ENCODE measurements around the gene ALKBH5. TPM values are rescaled to one million over a fixed set of nuclear protein-coding genes. Genes with fewer than 3 reads are reported as not detected.
A peak's percentile ranks its signal among the peaks of the same experiment; 100 is the strongest.

ALKBH5 gene
- total RNA-seq, 2 experiments from 2014 or later, result 111 to 126 TPM

DNA sequence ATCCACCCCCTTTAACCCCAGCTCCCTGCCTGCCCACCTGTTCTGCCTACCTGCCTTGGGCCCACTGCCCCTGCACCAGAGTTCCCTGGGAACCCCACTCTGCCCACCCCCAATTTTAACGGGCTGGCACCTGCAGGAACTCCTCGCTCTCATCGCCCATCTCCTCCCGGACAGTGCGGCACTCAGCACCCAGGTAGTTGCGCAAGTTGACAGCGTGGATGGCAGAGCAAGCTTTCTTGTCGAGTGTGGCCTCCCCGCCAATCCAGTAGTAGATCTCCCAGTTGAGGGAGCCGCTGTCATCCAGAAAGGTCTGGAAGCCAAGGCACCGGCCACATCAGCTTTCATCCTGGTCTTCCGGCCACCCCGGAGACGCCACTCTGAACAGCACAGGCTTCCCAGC is 67.1 kb downstream of the ALKBH5 start:
- H3K36me3 Mint-ChIP-seq, result peaks cover 34% of the 10 kb centered on the region
- no peaks in the 10 kb centered on the region for H3K27me3 Mint-ChIP-seq
- DNase-seq, result no peak
- ATAC-seq, result no peak
- H3K4me3 Mint-ChIP-seq, result no peak overlapping the region
- H3K27ac Mint-ChIP-seq, result no peak overlapping the region
- CTCF ChIA-PET, result no interaction called here
- no peaks in the 10 kb centered on the region for H3K9me3 Mint-ChIP-seq (ENCODE audit: low read depth)
- H3K4me1 Mint-ChIP-seq, result peaks cover 4% of the 10 kb centered on the region

DNA sequence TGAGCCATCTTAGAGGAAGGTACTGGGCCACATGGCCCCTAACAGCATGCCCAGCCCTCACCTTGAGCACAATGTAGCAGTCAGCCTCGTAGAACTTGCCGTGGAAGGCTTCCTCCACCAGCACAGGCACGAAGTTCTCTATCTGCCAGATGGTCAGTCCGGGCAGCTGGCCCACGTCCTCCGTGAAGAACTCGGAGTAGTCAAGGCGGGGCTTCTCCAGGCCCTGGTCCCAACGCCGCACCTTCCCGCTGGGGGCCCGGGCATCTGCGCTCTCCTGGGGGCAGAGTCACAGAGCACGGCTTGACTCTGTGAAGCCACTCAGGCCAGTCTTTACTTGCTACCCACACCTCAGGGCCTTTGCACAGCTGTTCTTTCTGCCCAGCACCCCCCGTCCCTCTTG is 67.6 kb downstream of the ALKBH5 start:
- Mint-ChIP-seq H3K4me1 (peaks cover 8% of the 10 kb centered on the region), H3K36me3 (peaks cover 35% of the 10 kb centered on the region), H3K27ac (no peak overlapping the region), H3K4me3 (no peak overlapping the region), H3K9me3 (ENCODE audit: low read depth) (no peaks in the 10 kb centered on the region), H3K27me3 (no peaks in the 10 kb centered on the region)
- DNase-seq (no peak), ATAC-seq (no peak)
- CTCF ChIA-PET, result no interaction called here

DNA sequence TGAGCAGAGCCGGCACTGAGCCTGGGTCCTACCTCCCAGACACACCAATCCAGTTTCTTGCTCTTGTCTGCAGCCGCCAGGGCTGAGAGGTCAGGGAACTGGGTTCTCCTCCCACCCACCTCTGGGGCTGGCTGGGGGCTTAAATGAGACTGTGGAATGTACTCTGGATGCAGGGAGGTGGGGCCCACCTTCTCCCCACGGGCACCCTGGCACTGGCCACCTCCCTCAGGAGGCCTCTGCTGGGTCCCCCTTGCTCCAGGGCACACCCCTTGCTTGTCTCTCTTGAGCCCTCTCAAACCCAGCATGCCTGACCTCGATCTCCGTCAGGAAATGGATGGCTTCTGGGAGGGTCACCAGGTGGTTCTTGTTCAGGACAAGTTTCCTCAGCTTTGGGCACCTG is 68.5 kb downstream of the ALKBH5 start:
- ATAC-seq, result no peak
- Mint-ChIP-seq H3K4me1 (peaks cover 16% of the 10 kb centered on the region), H3K27me3 (no peaks in the 10 kb centered on the region), H3K9me3 (ENCODE audit: low read depth) (no peaks in the 10 kb centered on the region), H3K27ac (no peak overlapping the region), H3K4me3 (no peak overlapping the region), H3K36me3 (peaks cover 34% of the 10 kb centered on the region)
- no peak for DNase-seq
- CTCF ChIA-PET, result no interaction called here

DNA sequence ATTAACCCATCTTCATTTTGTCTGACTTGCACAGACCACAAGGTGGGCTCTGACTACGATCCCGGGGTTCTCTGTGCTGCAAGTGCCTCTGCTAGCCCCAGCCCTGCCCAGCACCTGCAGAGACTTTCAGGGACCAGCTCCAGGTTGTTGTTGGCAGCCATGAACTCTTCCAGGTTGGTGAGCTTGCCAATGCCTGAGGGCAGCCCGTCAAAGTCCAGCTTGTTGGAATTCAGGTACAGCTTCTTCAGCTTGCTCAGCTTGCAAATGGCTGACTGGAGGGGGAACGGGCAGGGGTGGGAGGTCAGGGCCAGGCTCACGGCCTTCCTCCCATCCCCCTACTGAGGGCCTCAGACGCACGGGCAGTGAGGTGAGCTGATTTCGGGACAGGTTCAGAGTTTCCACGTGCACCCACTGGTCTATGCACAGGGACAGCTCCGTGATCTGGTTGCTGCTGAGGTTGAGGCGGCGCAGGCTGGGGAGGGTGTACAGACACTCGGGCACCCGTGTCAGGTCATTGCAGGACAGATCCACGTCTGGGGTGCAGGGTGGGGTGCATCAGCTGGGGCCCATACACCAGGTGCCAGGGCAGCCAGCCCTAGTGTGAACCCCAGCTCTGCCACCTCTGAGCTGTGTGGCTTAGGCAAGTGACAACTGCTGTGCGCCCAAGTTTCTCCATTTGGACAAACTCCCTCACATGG is 69.7 kb downstream of the ALKBH5 start:
- Mint-ChIP-seq H3K27ac (no peak overlapping the region), H3K27me3 (no peaks in the 10 kb centered on the region), H3K4me1 (peaks cover 22% of the 10 kb centered on the region), H3K4me3 (no peak overlapping the region), H3K36me3 (peaks cover 29% of the 10 kb centered on the region), H3K9me3 (ENCODE audit: low read depth) (no peaks in the 10 kb centered on the region)
- ATAC-seq (no peak), DNase-seq (no peak)
- CTCF ChIA-PET, result no interaction called here

DNA sequence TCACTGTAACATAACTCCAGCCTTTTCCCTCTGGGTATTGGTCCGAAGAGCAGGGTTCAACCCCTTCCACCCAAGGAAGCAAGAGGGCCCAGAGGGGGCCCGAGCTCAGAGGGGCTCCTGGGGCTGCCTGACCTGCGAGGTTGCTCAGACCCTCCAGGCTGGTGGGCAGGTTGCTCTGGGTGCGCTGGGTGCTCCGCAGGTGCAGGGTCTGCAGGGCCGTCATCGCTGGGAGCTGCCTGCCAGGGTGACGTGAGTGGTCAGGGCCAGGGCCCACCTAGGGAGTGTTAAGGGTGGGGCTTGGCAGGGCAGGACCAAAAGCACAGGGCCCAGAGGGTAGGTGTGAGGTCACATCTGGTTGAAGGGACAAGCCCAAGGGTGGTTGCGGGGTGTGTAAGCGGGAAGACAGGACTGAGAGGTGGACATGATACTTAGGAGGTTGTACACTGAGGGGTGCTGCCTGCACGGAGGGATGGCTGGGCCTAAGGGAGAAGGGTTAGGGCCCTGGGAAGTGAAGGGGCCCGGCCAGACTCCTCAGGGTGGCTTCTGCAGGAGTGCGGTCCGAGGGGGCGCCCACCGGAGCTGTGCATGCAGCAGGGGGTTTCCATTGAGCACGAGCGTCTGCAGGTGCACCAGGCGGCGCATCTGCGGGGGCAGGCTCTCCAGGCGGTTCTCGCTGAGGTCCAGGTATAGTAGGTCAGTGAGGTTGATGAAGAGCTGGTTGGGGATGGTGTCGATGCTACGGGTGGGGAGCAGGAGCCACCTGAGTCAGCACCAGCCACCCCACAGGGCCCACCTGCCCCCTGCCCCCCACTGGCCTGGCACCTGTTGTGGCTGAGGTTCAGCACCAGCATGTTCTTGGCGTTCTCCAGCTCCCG is 70.6 kb downstream of the ALKBH5 start:
- H3K9me3 Mint-ChIP-seq (ENCODE audit: low read depth), result no peaks in the 10 kb centered on the region
- no peak overlapping the region for H3K27ac Mint-ChIP-seq
- H3K4me3 Mint-ChIP-seq, result no peak overlapping the region
- CTCF ChIA-PET, result interaction anchor here (0.6 kb wide), 1 partner anchor 129 kb away, joined by 3 read pairs; no protein-coding TSS in a partner anchor
- H3K36me3 Mint-ChIP-seq, result peaks cover 29% of the 10 kb centered on the region
- H3K4me1 Mint-ChIP-seq, result peaks cover 26% of the 10 kb centered on the region
- DNase-seq (no peak), ATAC-seq (no peak)
- H3K27me3 Mint-ChIP-seq, result no peaks in the 10 kb centered on the region

DNA sequence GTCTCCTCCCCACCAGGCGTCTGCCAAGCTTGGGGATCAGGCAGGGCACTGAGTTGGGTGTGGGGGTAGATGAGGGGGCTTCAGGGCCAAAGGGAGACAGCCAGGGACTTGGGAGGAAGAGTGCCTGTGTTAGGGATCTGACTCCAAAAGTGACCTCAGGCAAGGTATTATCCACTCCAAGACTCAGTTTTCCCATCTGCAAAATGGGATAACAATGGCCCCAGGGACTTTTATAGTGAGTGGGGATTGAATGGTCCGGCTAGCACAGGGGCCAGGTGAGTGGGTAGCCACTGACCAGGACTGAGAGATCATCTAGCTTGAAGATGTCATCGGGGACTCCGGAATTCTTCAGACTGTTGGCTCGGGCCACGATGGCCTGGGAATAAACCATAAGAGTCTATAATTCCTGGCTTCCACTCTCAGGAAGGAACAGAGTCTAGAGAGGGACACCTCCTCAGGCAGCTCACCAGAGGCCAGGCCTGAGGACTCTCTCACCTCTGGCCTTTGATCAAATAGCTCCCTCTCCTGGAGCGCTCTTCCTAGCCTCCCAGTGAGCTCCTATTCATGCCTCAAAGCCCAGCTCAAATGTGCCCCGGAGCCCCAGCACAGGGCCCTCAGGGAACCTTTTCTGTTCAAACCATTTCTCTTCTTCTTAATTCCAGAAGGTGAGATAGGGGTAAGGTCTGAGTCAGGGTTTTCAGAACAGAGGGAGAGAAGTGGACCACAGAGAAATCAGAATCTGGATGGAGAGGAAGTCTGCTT is 71.4 kb downstream of the ALKBH5 start:
- H3K4me1 Mint-ChIP-seq, result peaks cover 32% of the 10 kb centered on the region
- no peak overlapping the region for H3K27ac Mint-ChIP-seq
- no peaks in the 10 kb centered on the region for H3K9me3 Mint-ChIP-seq (ENCODE audit: low read depth)
- peaks cover 29% of the 10 kb centered on the region for H3K36me3 Mint-ChIP-seq
- no peak for ATAC-seq
- H3K27me3 Mint-ChIP-seq, result no peaks in the 10 kb centered on the region
- no peak for DNase-seq
- CTCF ChIA-PET, result interaction anchor here (0.6 to 2.5 kb wide), 2 partner anchors 12 to 129 kb away, joined by 3 to 5 read pairs; no protein-coding TSS in a partner anchor
- no peak overlapping the region for H3K4me3 Mint-ChIP-seq

DNA sequence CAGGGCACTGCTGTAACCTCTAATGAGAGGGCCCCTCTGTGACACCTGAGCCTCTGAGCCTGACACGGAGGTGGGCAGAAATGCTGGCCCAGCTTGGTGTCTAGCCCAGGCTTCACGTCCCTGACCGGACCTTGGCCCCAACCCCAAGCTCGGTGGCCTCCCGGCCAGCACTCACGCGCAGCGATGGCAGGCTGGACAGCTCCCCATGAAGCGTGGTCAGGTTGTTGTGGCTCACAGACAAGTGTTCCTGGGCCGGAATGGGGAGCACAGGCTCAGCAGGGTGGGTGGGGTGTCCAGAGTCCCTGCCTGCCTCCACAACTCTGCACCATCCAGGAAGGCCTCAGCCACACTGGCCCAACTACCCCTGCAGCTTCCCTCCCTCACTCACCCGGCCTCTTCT is 72.7 kb downstream of the ALKBH5 start:
- ATAC-seq (no peak), DNase-seq (no peak)
- Mint-ChIP-seq H3K36me3 (peaks cover 28% of the 10 kb centered on the region), H3K9me3 (ENCODE audit: low read depth) (no peaks in the 10 kb centered on the region), H3K27me3 (no peaks in the 10 kb centered on the region), H3K4me3 (no peak overlapping the region), H3K27ac (peak overlapping the region; percentile 28), H3K4me1 (peaks cover 34% of the 10 kb centered on the region)
- CTCF ChIA-PET, result interaction anchor here (2.0 to 2.5 kb wide), 2 partner anchors 8 to 10 kb away, joined by 5 read pairs; no protein-coding TSS in a partner anchor

DNA sequence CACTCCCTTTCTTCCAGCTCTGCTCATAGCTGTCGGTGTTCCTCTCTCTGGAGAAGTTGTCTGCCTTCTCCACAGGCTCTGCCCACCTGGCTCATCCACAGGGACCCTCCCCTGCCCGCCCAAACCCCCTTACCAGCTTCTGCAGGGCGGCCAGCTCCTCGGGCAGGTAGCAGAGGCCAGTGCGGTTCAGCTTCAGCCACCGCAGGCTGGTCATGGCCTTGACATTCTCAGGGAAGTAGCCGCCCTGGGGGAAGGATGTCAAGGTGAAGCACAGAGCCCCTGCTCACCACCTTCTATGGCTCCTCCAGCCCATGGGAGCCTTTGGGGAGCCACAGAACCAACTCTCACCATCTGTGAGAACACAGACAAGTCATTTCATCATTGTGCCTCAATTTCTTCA is 73.1 kb downstream of the ALKBH5 start:
- peaks cover 24% of the 10 kb centered on the region for H3K36me3 Mint-ChIP-seq
- H3K4me1 Mint-ChIP-seq, result peaks cover 38% of the 10 kb centered on the region
- no peaks in the 10 kb centered on the region for H3K27me3 Mint-ChIP-seq
- ATAC-seq (no peak), DNase-seq (no peak)
- peak overlapping the region; percentile 98 for H3K4me3 Mint-ChIP-seq
- peak overlapping the region; percentile 52 for H3K27ac Mint-ChIP-seq
- no peaks in the 10 kb centered on the region for H3K9me3 Mint-ChIP-seq (ENCODE audit: low read depth)
- CTCF ChIA-PET, result interaction anchor here (2.0 to 2.5 kb wide), 2 partner anchors 8 to 10 kb away, joined by 5 read pairs; no protein-coding TSS in a partner anchor

DNA sequence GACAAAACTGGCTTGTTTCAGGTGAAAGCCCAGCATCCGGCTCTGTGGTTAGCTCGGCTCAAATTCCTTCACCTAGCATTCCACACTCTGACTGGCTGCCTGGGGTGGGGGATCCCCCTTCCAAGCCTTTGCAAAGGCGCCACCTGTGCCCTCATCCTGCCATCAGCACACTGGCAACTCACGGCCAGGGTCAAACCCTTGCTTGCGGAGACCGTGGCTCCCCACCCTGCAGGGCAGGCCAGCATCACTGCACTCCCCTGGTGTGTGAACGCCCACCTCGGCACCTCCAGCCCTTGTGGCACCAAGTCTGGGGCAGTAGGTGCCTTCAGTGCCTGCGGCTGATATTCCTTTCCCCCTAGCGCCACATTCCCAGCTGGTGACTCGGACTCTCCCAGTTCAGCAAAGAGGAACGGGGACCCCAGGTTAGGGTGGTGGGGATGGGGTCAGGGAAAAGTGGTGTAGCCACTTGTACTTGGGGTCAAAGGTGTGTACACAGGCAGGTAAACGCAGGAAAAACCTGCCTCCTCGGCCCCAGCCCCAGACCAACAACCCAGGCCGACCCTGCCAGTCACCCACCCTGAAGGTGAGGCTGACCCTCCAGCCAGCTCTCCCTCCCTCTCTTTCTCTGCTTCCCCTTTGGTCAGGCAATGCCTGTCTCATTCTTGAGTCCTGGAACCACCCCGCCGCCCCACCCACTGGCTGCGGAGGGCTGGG is 73.8 kb downstream of the ALKBH5 start:
- H3K9me3 Mint-ChIP-seq (ENCODE audit: low read depth), result no peaks in the 10 kb centered on the region
- no peaks in the 10 kb centered on the region for H3K27me3 Mint-ChIP-seq
- H3K27ac Mint-ChIP-seq, result peak overlapping the region; percentile 88
- DNase-seq, result no peak
- H3K36me3 Mint-ChIP-seq, result peaks cover 22% of the 10 kb centered on the region
- peaks cover 42% of the 10 kb centered on the region for H3K4me1 Mint-ChIP-seq
- ATAC-seq, result no peak
- peak overlapping the region; percentile 98 for H3K4me3 Mint-ChIP-seq
- CTCF ChIA-PET, result interaction anchor here (1.1 to 2.5 kb wide), 3 partner anchors 9 to 34 kb away, joined by 3 to 5 read pairs (median 5); no protein-coding TSS in a partner anchor

DNA sequence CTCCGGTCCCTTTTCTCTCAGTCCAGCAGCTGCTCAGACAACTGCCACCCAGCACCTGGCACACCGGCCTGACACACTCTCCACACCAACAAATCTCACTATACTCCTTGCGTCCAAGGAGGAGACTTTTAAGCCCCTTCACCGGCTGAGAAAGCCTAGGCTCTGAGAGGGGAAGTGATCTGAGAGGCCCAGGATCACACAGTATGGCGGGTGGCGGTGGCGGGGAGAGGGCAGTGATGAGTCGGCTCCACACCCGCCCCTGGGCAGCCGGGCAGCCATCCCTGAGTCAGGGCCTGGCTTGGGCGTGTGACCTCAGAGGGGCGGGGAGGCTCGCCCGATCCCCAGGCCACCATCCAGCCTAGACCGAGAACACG is 74.3 kb downstream of the ALKBH5 start:
- Mint-ChIP-seq H3K9me3 (ENCODE audit: low read depth) (no peaks in the 10 kb centered on the region), H3K36me3 (peaks cover 17% of the 10 kb centered on the region), H3K27ac (peak overlapping the region; percentile 88), H3K27me3 (no peaks in the 10 kb centered on the region), H3K4me3 (peak overlapping the region; percentile 98), H3K4me1 (peaks cover 42% of the 10 kb centered on the region)
- ATAC-seq, result peak; percentile 24
- DNase-seq, result peak; percentile 71
- CTCF ChIA-PET, result interaction anchor here (1.1 to 2.0 kb wide), 2 partner anchors 9 to 35 kb away, joined by 3 to 5 read pairs; no protein-coding TSS in a partner anchor

DNA sequence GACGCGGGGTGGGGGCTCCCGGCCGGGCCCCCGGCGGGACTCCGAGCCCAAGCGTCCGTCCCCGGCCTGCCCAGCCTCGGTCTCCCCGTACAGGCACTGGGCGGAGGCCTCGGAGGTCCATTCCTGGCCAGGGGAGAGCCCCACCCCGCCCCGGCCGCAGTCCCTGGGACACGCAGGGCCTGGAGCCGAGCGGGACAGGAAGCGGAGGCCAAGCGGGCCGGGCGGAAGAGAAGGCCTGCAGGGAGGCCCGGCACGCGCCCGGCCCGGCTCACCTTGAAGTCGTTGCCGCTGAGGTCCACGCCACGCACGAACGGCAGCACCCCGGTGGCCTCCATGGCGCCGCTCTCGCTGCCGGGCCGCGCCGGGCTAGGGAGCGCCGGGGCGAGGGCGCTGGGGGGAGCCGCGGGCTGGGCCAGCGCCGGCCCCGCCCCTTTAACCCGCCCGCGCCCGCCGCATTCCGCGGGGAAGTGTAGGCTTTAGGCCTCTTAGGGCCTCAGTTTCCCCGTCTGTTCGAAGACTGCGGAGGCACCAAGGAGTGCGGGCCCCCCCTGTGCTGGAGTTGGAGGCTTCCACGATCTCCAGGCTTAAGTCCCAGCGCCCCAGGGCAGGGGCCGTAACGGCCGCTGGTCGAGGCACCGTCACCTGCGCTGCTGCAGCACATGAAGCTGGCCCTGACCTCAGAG is 74.9 kb downstream of the ALKBH5 start, which contains the start of gene FLII:
FLII (minus strand) TSS at position 383 of the 683 bp plus-strand sequence; CDS start at position 335, 48 bp downstream.
- DNase-seq (peak; percentile 67), ATAC-seq (peak; percentile 45)
- H3K4me3 Mint-ChIP-seq, result peak within 1 kb of the TSS; percentile 98
- no peaks in the 10 kb centered on the region for H3K27me3 Mint-ChIP-seq
- H3K27ac Mint-ChIP-seq, result peak within 1 kb of the TSS; percentile 90
- no peaks in the 10 kb centered on the region for H3K9me3 Mint-ChIP-seq (ENCODE audit: low read depth)
- peaks cover 42% of the 10 kb centered on the region for H3K4me1 Mint-ChIP-seq
- CTCF ChIA-PET, result interaction anchor here (0.8 to 3.1 kb wide), 3 partner anchors 10 to 35 kb away, joined by 3 to 9 read pairs (median 4); no protein-coding TSS in a partner anchor
- H3K36me3 Mint-ChIP-seq, result peaks cover 16% of the 10 kb centered on the region
